ENCODE data around the gene PLXNA2. TPM values are rescaled to one million over a fixed set of nuclear protein-coding genes. Genes with fewer than 3 reads are reported as not detected.

The PLXNA2 gene
- total and polyA plus RNA-seq, 2 experiments from 2014 or later: 3.7 to 5.4 TPM

- Histone ChIP-seq H3K9ac (no peak overlapping the region), H3K27ac (no peak overlapping the region), H3K27me3 (replicated peaks; ENCODE audit: insufficient read depth) (no peaks in the 10 kb centered on the region), H3K9me3 (ENCODE audit: low read depth) (no peaks in the 10 kb centered on the region), H3K9me2 (ENCODE audit: insufficient read depth) (no peaks in the 10 kb centered on the region), H2AFZ (no peak overlapping the region), H3K4me3 (no peak overlapping the region), H3K4me1 (ENCODE audit: insufficient read depth) (peaks cover 13% of the 10 kb centered on the region), H3F3A (ENCODE audit: insufficient read depth) (no peaks in the 10 kb centered on the region), H3K79me2 (ENCODE audit: insufficient read depth) (no peaks in the 10 kb centered on the region), H3K4me2 (ENCODE audit: unreplicated experiment) (no peak overlapping the region), H4K20me1 (ENCODE audit: insufficient read depth) (no peaks in the 10 kb centered on the region), H3K36me3 (ENCODE audit: low read depth) (no peaks in the 10 kb centered on the region; the same call in 1 of the 2 replicates)
- TF ChIP-seq EZH2phosphoT487 (IDR thresholded peaks at IDR 0.05; ENCODE audit: insufficient read depth, low read depth) (no peak), EZH2 (IDR thresholded peaks at IDR 0.05; ENCODE audit: insufficient read depth, poor library complexity, severe bottlenecking) (no peak)
- DNase-seq: no peak
- in situ Hi-C loops (cut with MboI): no loop called here
- WGBS, 2 experiments (ENCODE audit: low coverage in 1 of 2, low lambda C conversion rate in 2 of 2, missing lambda C conversion rate in 2 of 2): 97% methylated on average over 2 of the region's 2 CpGs
Measured at GRCh38 chr1:208083715-208084085, 160.5 kb downstream of the PLXNA2 start.

GRCh38 chr1:208083016-208083714 lies 161.0 kb downstream of the PLXNA2 start:
- no peaks in the 10 kb centered on the region for H3K9me2 ChIP-seq (ENCODE audit: insufficient read depth)
- 93 to 94% methylated on average over 14 to 16 of the region's 16 CpGs for WGBS, 2 experiments (ENCODE audit: low coverage in 1 of 2, low lambda C conversion rate in 2 of 2, missing lambda C conversion rate in 2 of 2)
- no peaks in the 10 kb centered on the region for H3F3A ChIP-seq (ENCODE audit: insufficient read depth)
- H4K20me1 ChIP-seq (ENCODE audit: insufficient read depth): no peaks in the 10 kb centered on the region
- no peaks in the 10 kb centered on the region for H3K27me3 ChIP-seq (replicated peaks; ENCODE audit: insufficient read depth)
- TF ChIP-seq EZH2phosphoT487 (IDR thresholded peaks at IDR 0.05; ENCODE audit: insufficient read depth, low read depth): no peak
- no peak for TF ChIP-seq EZH2 (IDR thresholded peaks at IDR 0.05; ENCODE audit: insufficient read depth, poor library complexity, severe bottlenecking)
- peaks cover 13% of the 10 kb centered on the region for H3K4me1 ChIP-seq (ENCODE audit: insufficient read depth)
- no peaks in the 10 kb centered on the region; the same call in 1 of the 2 replicates for H3K36me3 ChIP-seq (ENCODE audit: low read depth)
- H3K4me3 ChIP-seq: no peak overlapping the region
- H3K27ac ChIP-seq: no peak overlapping the region
- H3K9me3 ChIP-seq (ENCODE audit: low read depth): no peaks in the 10 kb centered on the region
- H3K79me2 ChIP-seq (ENCODE audit: insufficient read depth): no peaks in the 10 kb centered on the region
- no peak for DNase-seq
- no peak overlapping the region for H2AFZ ChIP-seq
- no peak overlapping the region for H3K9ac ChIP-seq
- in situ Hi-C loops (cut with MboI): no loop called here
- no peak overlapping the region for H3K4me2 ChIP-seq (ENCODE audit: unreplicated experiment)

- Histone ChIP-seq H3K9me2 (ENCODE audit: insufficient read depth) (no peaks in the 10 kb centered on the region), H3K36me3 (ENCODE audit: low read depth) (no peaks in the 10 kb centered on the region; the same call in 1 of the 2 replicates), H3K4me2 (ENCODE audit: unreplicated experiment) (no peak overlapping the region), H4K20me1 (ENCODE audit: insufficient read depth) (no peaks in the 10 kb centered on the region), H3K4me1 (ENCODE audit: insufficient read depth) (peaks cover 12% of the 10 kb centered on the region), H3K4me3 (no peak overlapping the region), H3F3A (ENCODE audit: insufficient read depth) (no peaks in the 10 kb centered on the region), H3K27ac (no peak overlapping the region), H2AFZ (no peak overlapping the region), H3K9me3 (ENCODE audit: low read depth) (no peaks in the 10 kb centered on the region), H3K79me2 (ENCODE audit: insufficient read depth) (no peaks in the 10 kb centered on the region), H3K27me3 (replicated peaks; ENCODE audit: insufficient read depth) (no peaks in the 10 kb centered on the region), H3K9ac (no peak overlapping the region)
- TF ChIP-seq EZH2phosphoT487 (IDR thresholded peaks at IDR 0.05; ENCODE audit: insufficient read depth, low read depth): no peak
- TF ChIP-seq EZH2 (IDR thresholded peaks at IDR 0.05; ENCODE audit: insufficient read depth, poor library complexity, severe bottlenecking): no peak
- DNase-seq: no peak
- in situ Hi-C loops (cut with MboI): no loop called here
- WGBS, 2 experiments (ENCODE audit: low coverage in 1 of 2, low lambda C conversion rate in 2 of 2, missing lambda C conversion rate in 2 of 2): 88 to 90% methylated on average over 12 of the region's 12 CpGs
Measured at GRCh38 chr1:208081972-208082371, 162.2 kb downstream of the PLXNA2 start.

GRCh38 chr1:208080396-208081286 lies 163.5 kb downstream of the PLXNA2 start:
- H3K4me2 ChIP-seq (ENCODE audit: unreplicated experiment): no peak overlapping the region
- H3K79me2 ChIP-seq (ENCODE audit: insufficient read depth): no peaks in the 10 kb centered on the region
- no peak overlapping the region for H3K4me3 ChIP-seq
- no peak for DNase-seq
- no peaks in the 10 kb centered on the region for H3K9me2 ChIP-seq (ENCODE audit: insufficient read depth)
- WGBS, 2 experiments (ENCODE audit: low coverage in 1 of 2, low lambda C conversion rate in 2 of 2, missing lambda C conversion rate in 2 of 2): 95 to 96% methylated on average over 11 of the region's 11 CpGs
- H3K4me1 ChIP-seq (ENCODE audit: insufficient read depth): no peaks in the 10 kb centered on the region
- no peaks in the 10 kb centered on the region for H3K27me3 ChIP-seq (replicated peaks; ENCODE audit: insufficient read depth)
- no peaks in the 10 kb centered on the region for H3F3A ChIP-seq (ENCODE audit: insufficient read depth)
- TF ChIP-seq EZH2 (IDR thresholded peaks at IDR 0.05; ENCODE audit: insufficient read depth, poor library complexity, severe bottlenecking) (no peak), EZH2phosphoT487 (IDR thresholded peaks at IDR 0.05; ENCODE audit: insufficient read depth, low read depth) (no peak)
- H3K27ac ChIP-seq: no peak overlapping the region
- in situ Hi-C loops (cut with MboI): no loop called here
- no peaks in the 10 kb centered on the region for H4K20me1 ChIP-seq (ENCODE audit: insufficient read depth)
- H3K9me3 ChIP-seq (ENCODE audit: low read depth): no peaks in the 10 kb centered on the region
- peaks cover 3% of the 10 kb centered on the region; the same call in 1 of the 2 replicates for H3K36me3 ChIP-seq (ENCODE audit: low read depth)
- H2AFZ ChIP-seq: no peak overlapping the region
- no peak overlapping the region for H3K9ac ChIP-seq
